Fibroblast of lung (primary cell): Measurements from ENCODE around the gene C19orf81. TPM values are rescaled to one million over a fixed set of nuclear protein-coding genes. Genes with fewer than 3 reads are reported as not detected.

Experiments used
- DNase-seq, 2 donors: peaks; one replicate each; pipeline versions ENCODE4 v3.0.0 to v3.0.0-alpha.2; 2010; ENCODE audit warnings: low read depth in 2 of 2
- H2AFZ ChIP-seq: 2 replicates; pipeline ENCODE4 v1.5.1; 2012; ENCODE audit warnings: low read length, control low read depth, inconsistent platforms
- H3K27ac ChIP-seq: 2 replicates; pipeline ENCODE4 v1.5.1; 2011; ENCODE audit warnings: low read length, control low read depth; ENCODE audit not compliant: insufficient read depth
- H3K27me3 ChIP-seq: 2 replicates; pipeline ENCODE4 v1.5.1; 2011; ENCODE audit warnings: mild to moderate bottlenecking, low read length; ENCODE audit not compliant: control insufficient read depth, insufficient read depth
- H3K36me3 ChIP-seq: 2 replicates; pipeline ENCODE4 v1.5.1; 2011; ENCODE audit warnings: low read length; ENCODE audit not compliant: control insufficient read depth, insufficient read depth
- H3K4me1 ChIP-seq: 2 replicates; pipeline ENCODE4 v1.5.1; 2011; ENCODE audit warnings: low read length; ENCODE audit not compliant: control insufficient read depth, insufficient read depth; ENCODE audit errors: extremely low read depth
- H3K4me2 ChIP-seq: 2 replicates; pipeline ENCODE4 v1.5.1; 2011; ENCODE audit warnings: low read length, control low read depth; ENCODE audit not compliant: insufficient read depth; ENCODE audit errors: extremely low read depth
- H3K4me3 ChIP-seq, 4 experiments: fragments of 200-600 bp in 1 of 4; sonication (generic) in 1 of 4; replicated peaks in 1 of 4; 2 replicates each; pipeline ENCODE4 v1.5.1; 2011 to 2016; ENCODE audit warnings: low read length in 4 of 4, low read depth in 3 of 4, mild to moderate bottlenecking in 3 of 4, control low read depth in 2 of 4, inconsistent platforms in 1 of 4, mixed read lengths in 1 of 4; ENCODE audit not compliant: insufficient read depth in 1 of 4; ENCODE audit errors: control extremely low read depth in 1 of 4
- H3K79me2 ChIP-seq: 2 replicates; pipeline ENCODE4 v1.5.1; 2012; ENCODE audit warnings: mild to moderate bottlenecking, low read length, inconsistent platforms; ENCODE audit not compliant: control insufficient read depth, insufficient read depth
- H3K9ac ChIP-seq: 2 replicates; pipeline ENCODE4 v1.5.1; 2011; ENCODE audit warnings: mild to moderate bottlenecking, low read length, control low read depth; ENCODE audit not compliant: insufficient read depth
- H3K9me3 ChIP-seq: 2 replicates; pipeline ENCODE4 v1.5.1; 2012; ENCODE audit warnings: low read depth, low read length; ENCODE audit not compliant: control insufficient read depth, insufficient read depth
- H4K20me1 ChIP-seq: 2 replicates; pipeline ENCODE4 v1.5.1; 2011; ENCODE audit warnings: low read length; ENCODE audit not compliant: control insufficient read depth, insufficient read depth; ENCODE audit errors: extremely low read depth
- EZH2 ChIP-seq: IDR thresholded peaks from 2 replicates; pipeline ENCODE4 v1.5.1; 2012; ENCODE audit warnings: low read length, control low read depth, mild to moderate bottlenecking; ENCODE audit errors: missing control alignments
- polyA plus RNA-seq, 2 donors: library from polyadenylated mRNA; depleted of rRNA in 1 of 2; stranded (reverse) in 1 of 2; unstranded in 1 of 2; fragments of >200 nt; gene quantifications; 2 replicates each; pipeline ENCODE4 v1.2.1, GENCODE V29; 2011 to 2012; ENCODE audit warnings: missing spikeins in 1 of 2
- total RNA-seq: library from RNA; depleted of rRNA; stranded (reverse); fragments of >200 nt; gene quantifications from 2 replicates; pipeline ENCODE4 v1.2.1, GENCODE V29; 2014
- TF ChIP-seq, protein P1 (sequence below), 2 donors: IDR thresholded peaks in 1 of 2; conservative IDR thresholded peaks in 1 of 2; 1 replicate in 1 of 2; 2 replicates in 1 of 2; pipeline ENCODE4 v1.5.1; 2011 to 2012; ENCODE audit warnings: low read length in 2 of 2, control low read depth in 1 of 2, inconsistent platforms in 1 of 2, low read depth in 1 of 2, mild to moderate bottlenecking in 1 of 2

The C19orf81 gene
- total and polyA plus RNA-seq, 2 donors (not counting 1 experiment from before 2014, with no cell fraction given) = not detected

GRCh38 chr19:50678323-50678722 lies 29.1 kb downstream of the C19orf81 start:
- Histone ChIP-seq H2AFZ (no peak overlapping the region), H3K4me3 (no peak overlapping the region), H3K4me2 (no peak overlapping the region), H3K79me2 (no peaks in the 10 kb centered on the region), H3K9me3 (no peaks in the 10 kb centered on the region), H3K27me3 (no peaks in the 10 kb centered on the region), H3K9ac (no peak overlapping the region), H3K4me1 (no peaks in the 10 kb centered on the region), H3K27ac (no peak overlapping the region), H3K36me3 (no peaks in the 10 kb centered on the region), H4K20me1 (no peaks in the 10 kb centered on the region)
- no peak for DNase-seq
- no peak for TF ChIP-seq EZH2
- TF ChIP-seq, protein P1, sequence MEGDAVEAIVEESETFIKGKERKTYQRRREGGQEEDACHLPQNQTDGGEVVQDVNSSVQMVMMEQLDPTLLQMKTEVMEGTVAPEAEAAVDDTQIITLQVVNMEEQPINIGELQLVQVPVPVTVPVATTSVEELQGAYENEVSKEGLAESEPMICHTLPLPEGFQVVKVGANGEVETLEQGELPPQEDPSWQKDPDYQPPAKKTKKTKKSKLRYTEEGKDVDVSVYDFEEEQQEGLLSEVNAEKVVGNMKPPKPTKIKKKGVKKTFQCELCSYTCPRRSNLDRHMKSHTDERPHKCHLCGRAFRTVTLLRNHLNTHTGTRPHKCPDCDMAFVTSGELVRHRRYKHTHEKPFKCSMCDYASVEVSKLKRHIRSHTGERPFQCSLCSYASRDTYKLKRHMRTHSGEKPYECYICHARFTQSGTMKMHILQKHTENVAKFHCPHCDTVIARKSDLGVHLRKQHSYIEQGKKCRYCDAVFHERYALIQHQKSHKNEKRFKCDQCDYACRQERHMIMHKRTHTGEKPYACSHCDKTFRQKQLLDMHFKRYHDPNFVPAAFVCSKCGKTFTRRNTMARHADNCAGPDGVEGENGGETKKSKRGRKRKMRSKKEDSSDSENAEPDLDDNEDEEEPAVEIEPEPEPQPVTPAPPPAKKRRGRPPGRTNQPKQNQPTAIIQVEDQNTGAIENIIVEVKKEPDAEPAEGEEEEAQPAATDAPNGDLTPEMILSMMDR (conservative IDR thresholded peaks at IDR 0.05 in 1 of 2, IDR thresholded peaks at IDR 0.05 in 1 of 2; ENCODE audit: low read depth in 1 of 2, low read length in 2 of 2) = no peak

GRCh38 chr19:50679177-50680125 lies 30.2 kb downstream of the C19orf81 start:
- Histone ChIP-seq H3K79me2 (no peaks in the 10 kb centered on the region), H3K27me3 (no peaks in the 10 kb centered on the region), H3K9ac (no peak overlapping the region), H3K4me2 (no peak overlapping the region), H3K4me1 (no peaks in the 10 kb centered on the region), H3K27ac (no peak overlapping the region), H3K9me3 (no peaks in the 10 kb centered on the region), H4K20me1 (no peaks in the 10 kb centered on the region), H3K36me3 (no peaks in the 10 kb centered on the region), H2AFZ (no peak overlapping the region), H3K4me3 (no peak overlapping the region)
- DNase-seq = peak; percentile 42 to 52
- TF ChIP-seq, protein P1 (conservative IDR thresholded peaks at IDR 0.05 in 1 of 2, IDR thresholded peaks at IDR 0.05 in 1 of 2; ENCODE audit: low read depth in 1 of 2, low read length in 2 of 2) = no peak
- no peak for TF ChIP-seq EZH2

DNA sequence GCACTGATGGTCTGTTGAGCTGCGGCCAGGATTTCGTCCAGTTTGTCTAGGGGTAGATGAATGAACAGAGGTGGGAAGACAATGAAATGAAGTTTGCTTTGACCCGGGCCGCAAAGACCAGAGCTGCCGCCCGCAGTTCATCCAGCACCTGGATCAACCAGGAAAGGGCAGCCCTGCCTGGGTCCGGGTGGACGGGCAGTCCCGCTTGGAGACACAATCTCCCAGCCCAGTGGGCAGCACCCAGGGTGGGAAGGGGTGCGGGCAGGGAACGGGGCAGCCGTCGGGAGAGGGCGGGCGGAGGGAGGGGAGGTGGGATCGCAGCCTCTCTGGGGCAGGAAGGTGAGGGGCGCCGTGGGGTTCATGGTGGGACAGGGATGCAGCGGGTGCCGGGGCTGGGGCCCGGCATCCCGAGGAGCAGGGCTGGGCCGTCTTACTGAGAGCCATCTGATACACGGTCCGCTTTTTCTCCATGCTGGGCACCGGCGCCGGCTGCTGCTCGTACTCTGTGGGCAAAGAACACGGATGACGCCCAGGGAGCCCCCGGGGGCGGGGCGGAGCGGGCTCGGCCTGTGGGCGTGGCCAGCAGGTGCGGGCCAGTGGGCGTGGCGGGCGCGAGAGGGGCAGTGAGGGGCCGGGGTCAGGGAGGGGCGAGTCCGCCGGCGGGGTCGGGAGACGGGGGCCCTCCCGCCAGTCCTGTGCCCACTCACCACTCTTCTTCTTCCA lies 37.2 kb downstream of the C19orf81 start:
- Histone ChIP-seq H3K27ac (no peak overlapping the region), H3K79me2 (no peaks in the 10 kb centered on the region), H4K20me1 (no peaks in the 10 kb centered on the region), H3K9me3 (no peaks in the 10 kb centered on the region), H3K36me3 (no peaks in the 10 kb centered on the region), H3K9ac (no peak overlapping the region), H3K4me1 (no peaks in the 10 kb centered on the region), H2AFZ (no peak overlapping the region), H3K27me3 (no peaks in the 10 kb centered on the region), H3K4me3 (no peak overlapping the region), H3K4me2 (no peak overlapping the region)
- TF ChIP-seq, protein P1 (conservative IDR thresholded peaks at IDR 0.05 in 1 of 2, IDR thresholded peaks at IDR 0.05 in 1 of 2; ENCODE audit: low read depth in 1 of 2, low read length in 2 of 2) = no peak
- no peak for TF ChIP-seq EZH2
- DNase-seq = no peak
